T-helper 1 cell treated with Interleukin-12 subunit alpha and Interleukin-12 subunit beta and Interleukin-4 antibody, amounts not matched to agents 30 ng/mL and 1 ng/mL, for 36 hours (primary cell): ENCODE data around the gene ADCYAP1R1. TPM values are rescaled to one million over a fixed set of nuclear protein-coding genes. Genes with fewer than 3 reads are reported as not detected.

Experiments
- intact Hi-C: fragments of 100-400 bp; cut with micrococcal nuclease; formaldehyde crosslinking; loops from one replicate; pipeline ENCODE4 v1.15.1; 2024
- total RNA-seq: library from RNA; stranded (reverse); gene quantifications from 2 replicates; pipeline ENCODE4 v1.2.3, GENCODE V29; 2022

Gene ADCYAP1R1
- not detected in 2 replicates for total RNA-seq

DNA sequence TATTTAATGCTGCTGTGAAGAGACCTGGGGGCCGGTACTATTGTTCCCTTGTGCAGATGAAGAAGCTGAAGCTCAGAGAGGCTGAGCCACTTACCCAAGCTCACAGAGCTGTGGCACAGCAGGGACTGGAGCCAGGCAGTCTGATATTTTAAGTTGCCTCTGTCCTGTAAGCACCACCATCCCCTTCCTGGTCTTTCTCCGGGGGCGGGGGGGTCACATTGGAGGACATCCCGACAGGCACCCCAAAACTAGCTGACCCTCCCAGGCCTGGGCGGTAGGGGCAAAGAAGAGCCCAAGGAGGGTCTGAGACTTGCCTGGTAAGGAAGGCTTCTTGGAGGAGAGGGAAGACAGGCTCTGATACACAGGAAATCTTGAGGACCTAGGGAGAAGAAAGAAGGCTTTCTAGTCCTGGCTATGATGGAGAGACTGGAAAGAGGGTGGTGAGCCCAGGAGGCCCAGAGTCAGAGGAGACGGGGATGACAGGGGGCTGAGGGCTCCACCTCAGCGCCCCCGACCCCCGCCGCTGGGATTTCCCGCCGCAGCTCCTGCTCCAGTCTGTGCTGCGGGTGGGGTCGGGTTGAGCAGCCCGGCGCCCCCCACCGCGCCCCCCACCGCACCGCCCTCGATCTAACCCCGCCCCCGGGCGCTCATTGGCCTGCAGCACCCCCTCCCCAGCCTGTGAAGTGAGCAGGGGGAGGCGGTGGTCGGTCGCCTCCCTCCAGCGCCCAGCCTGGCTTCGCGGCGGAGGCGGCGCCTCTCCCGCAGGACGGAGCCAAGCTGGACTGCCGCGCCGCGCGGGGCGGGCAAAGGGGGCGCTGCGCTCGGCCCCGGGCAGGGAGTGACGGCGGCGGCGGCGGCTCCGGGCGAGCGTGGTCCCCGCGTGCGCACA lies at the start of gene ADCYAP1R1:
Gene ADCYAP1R1 (plus strand): TSS at position 711 of the 889 bp plus-strand sequence. CDS start 10,957 bp downstream, outside the sequence.
- intact Hi-C loops = no loop called here

DNA sequence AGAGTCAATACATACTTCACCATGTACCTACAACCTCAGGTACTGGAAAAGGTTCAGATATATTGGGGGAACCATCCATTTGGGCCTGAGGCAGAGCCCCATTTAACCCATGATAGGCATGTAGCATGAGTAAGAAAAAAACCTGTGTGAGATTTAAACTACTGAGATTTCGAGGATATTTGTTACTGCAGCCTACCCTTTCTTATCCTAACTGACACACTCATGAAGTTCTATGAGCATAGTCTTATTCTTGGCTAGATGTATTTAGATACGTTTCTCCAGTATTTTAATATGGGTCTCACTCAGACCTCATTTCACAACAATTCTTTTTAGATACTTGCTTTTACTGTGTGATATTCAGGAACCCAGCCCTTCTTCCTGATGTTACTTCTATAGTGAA lies 49.0 kb upstream of the ADCYAP1R1 start:
- intact Hi-C loops = no loop called here

DNA sequence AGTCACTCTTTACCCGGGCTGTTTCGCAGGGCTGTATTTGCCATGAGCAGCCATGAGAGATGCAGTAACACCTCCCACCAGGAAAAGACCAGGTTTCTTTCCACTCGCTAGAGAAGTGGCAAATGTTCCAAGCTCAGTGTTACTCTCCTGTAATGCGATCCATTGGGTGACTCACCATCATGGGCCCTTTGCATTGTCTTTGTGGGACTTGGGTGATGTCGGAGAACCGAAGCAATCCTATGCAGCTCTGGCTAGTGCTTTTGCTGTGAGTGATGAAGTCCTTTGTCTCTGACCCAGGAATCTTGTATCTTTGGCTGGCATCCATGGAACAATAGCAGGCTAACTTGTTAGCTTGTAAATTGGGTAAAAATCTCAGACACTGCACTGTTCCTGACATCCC lies 48.4 kb upstream of the ADCYAP1R1 start:
- intact Hi-C loops = no loop called here

DNA sequence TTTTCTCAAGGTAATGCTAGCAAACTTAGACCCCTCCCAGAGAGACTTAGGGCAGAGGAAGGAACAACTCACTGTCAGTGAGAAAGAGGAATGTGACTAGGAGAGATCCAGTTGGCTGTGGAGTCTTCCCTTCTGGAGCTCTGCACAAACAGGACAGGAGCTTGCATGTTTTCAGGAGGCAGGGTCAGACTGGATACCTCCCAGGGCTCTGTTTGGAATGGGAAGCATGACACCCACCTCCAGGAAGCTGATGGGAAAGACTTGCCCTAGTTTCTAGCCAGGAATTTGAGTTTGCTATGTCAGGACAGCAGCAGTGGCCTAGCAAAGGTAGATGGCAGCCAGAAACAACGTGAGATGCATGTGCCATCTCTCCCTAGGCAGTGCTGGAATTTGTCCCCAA lies 47.7 kb upstream of the ADCYAP1R1 start:
- intact Hi-C loops = no loop called here

DNA sequence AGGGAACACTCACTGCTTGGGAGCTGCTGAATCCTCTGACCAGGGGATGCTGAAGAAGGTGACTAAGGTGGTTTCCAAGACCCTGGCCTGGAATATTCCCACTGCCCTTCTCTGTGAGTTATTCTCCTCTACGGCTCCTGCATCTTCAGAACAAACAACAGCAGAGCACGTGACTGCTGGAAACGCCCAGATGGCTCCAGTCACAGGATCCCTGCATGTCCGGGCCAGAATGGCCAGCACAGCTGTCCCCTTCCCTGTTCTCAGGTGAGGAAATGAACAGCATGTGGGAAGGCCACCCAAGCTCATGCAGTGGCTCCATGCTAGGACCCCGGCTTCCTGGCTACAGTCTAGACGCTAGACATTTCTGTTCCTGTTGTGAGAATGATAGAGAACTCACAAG lies 45.3 kb upstream of the ADCYAP1R1 start:
- intact Hi-C loops = no loop called here

DNA sequence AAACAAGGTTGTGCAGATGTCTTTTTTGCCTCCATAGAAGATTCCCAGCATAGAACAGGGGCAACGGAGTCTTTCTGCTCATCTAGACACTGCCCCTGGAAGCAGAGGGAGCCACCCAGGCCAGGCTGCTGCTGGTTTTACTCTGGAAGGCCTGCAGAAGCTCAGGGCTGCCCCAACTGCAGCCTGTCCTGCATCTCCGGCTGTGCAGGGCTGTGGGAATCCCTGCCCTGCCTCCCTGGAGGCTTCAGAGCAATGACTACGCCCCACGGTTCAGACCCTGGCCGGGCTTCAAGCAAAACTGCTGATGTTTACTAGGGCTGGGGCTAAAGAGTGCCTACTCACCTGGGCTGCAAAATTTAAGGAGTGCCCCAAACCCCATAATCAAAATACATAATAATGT lies 44.5 kb upstream of the ADCYAP1R1 start:
- intact Hi-C loops = no loop called here

DNA sequence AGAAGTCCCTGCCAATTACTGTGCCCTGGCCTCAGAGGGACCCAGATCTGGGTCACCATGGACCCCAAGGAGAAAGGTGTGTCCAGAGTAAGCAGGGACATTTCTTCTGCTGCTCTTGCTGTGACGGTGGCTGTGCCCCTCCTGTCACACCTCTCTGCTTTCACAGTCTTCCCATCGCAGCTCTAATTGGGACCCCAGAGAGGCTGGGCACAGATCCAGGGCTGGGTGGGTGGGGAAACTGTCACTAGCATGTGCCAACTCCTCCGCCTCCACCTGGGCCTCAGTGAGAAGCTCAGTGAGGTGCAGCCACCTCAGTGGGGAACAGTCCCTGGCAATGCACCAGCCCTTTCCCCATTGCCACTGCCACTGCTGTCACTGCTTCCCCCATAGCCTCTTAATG lies 37.3 kb upstream of the ADCYAP1R1 start:
- intact Hi-C loops = no loop called here

DNA sequence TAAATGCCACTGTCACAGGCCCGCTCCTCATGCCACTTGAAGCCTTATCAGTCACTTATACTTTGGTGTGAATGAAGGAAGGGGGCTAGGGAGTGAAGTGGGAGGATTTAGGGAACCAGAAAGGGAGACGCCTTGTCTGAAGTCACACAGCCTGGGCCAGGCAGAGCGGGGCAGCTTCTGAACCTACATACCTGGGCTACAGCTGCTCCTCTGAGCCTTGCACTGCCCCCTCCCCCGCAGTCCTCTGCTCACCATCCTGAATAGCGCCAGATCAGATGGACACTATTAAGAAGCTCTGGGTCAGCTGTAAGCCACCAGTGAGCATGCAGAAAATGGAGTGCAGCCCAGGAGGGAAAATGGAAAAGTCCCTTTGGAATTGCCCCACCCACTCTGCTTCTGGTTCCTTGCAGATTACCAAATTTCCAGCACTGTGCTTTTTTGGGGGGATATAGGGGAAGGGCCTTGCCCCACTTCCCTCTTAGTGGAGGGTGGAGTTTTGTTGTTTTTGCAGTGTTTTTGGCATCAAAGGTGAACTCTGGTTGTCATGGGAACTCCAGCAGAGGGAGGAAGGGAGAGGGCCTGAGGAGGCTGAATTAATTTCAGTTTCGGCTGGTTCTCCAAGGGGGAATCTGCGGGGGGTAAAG lies 35.0 kb upstream of the ADCYAP1R1 start:
- intact Hi-C loops = no loop called here

DNA sequence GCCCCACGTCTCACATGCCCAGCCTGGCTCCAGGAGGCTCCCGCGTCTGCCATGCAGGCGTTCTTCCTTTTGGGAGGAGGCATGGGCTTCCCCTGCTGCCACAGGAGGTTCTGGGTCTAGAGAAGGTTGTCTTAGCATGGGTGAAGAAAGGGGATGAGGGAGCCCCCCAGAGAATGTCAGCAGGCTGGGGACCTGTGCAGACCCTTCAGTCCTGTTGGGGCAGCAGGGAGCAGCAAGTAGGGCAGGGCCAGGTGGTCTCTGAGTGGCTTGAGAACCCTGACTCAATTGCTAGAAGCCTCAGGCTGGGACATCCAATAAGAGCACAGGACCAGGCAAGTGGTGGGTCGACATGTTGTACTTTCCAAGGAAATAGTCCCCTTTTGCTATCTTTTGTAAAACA lies 34.4 kb upstream of the ADCYAP1R1 start:
- intact Hi-C loops = no loop called here

DNA sequence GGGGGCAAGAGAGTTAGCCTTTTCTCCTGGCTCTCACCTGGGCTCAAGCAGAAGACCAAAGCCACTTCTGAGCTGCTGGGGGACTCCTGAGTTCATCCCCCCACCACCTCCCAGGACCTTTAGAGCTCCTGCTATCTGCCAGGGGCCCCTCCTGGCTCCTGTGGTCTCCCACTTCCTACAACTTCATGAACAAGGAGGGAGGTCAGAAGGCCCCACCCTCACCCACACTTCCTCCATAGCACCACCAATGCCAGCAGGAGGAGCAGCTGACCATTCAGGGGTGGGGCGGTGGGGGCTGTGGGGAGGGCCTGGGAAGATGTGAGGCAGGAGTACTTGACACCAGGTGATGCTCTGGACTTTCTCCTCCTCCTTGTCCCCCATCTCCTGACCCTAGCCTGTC lies 32.6 kb upstream of the ADCYAP1R1 start:
- intact Hi-C loops = no loop called here

DNA sequence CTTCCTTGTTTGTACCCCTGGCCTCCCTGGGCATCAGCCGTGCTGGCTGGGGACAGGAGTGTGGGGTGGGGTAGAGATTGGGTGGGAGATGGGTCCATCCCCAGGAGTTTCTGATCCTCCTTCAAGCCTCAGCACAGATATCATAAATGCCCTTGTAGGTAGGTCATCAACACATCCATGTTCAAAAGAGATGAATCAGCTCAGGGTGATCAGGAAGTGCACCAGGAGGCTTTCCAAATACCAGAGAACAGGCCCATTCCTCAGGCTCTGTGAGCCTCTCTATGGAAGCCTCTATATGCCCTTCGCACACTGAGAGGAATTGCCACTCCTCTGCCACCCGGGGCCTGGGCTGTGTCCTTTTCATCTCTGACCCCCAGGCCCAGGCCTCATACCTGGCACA lies 31.9 kb upstream of the ADCYAP1R1 start:
- intact Hi-C loops = no loop called here

DNA sequence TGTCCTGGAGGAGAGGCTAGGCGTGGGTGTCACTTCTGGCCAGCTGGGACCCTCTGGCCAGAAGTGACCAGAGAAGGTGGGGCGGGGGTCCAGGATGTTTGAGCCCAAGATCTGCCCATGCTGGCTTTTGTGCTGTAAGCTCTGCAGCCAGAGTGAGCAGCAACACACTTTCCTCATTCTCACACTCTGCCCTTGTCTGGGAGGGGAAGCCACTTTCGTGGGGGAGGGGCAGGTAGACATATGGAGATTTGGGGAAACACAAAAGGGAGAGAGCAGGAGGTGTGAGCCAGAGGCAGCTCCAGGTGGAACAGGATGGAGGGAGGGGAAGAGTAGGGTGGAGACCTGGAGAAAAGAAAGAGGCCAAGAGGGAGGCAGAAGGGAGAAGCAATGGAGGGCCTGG lies 31.5 kb upstream of the ADCYAP1R1 start:
- intact Hi-C loops = no loop called here

DNA sequence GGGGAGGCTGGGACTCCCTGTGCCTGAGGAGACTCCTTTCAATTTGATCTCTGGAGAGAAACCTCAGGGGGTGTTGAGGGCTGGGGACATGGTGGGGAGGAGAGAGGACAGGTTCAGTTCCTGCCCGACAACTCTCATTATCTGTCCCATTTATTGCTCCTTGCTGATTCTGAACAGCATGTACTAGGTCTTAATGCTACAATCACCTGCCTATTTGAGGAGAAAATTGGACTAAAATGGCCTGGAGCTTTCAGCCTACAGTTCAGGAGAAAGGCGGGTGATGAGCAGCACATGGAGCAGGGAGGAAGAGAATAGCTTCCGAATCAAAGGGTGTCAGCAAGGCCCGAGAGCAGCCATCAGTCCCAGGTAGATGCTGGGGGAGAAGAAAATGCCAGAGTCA lies 30.0 kb upstream of the ADCYAP1R1 start:
- intact Hi-C loops = no loop called here

DNA sequence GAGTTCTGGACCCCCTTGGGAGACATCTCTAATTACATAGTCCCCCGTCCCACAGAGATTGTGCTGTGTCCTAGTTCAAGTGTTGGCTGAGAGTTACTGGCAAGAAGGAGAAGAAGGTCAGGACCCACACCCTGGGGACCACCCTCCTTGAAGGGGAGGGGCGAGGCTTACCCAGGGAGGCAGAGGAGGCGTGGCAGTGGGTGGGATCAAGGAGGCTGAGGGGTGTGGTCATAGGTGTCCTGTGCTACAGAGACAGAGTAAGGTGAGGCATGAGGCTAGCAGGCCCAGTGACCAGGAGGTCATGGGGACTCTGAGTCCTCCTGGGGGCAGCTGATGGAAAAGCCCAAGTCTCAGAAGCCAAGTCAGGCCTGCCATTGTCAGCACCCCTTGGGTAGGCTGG lies 29.4 kb upstream of the ADCYAP1R1 start:
- intact Hi-C loops = no loop called here

DNA sequence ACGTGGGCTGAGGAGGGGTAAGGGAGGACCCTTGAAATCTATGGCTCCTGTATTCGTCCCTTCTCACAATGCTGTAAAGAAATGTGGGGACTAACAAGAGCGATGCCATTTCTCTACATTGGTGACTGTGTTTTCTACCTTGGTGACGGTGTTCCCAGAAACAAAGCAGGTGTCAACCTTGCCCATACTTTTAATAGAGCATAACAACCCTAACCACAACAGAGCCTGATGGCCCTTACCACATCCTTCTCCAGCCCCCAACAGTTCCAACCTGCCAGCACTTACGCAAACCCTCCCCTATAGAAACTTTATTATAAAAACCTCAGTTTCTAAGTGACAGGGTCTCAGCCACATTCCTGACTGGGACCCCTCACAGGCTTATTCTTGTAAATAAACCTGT lies 28.2 kb upstream of the ADCYAP1R1 start:
- intact Hi-C loops = no loop called here

DNA sequence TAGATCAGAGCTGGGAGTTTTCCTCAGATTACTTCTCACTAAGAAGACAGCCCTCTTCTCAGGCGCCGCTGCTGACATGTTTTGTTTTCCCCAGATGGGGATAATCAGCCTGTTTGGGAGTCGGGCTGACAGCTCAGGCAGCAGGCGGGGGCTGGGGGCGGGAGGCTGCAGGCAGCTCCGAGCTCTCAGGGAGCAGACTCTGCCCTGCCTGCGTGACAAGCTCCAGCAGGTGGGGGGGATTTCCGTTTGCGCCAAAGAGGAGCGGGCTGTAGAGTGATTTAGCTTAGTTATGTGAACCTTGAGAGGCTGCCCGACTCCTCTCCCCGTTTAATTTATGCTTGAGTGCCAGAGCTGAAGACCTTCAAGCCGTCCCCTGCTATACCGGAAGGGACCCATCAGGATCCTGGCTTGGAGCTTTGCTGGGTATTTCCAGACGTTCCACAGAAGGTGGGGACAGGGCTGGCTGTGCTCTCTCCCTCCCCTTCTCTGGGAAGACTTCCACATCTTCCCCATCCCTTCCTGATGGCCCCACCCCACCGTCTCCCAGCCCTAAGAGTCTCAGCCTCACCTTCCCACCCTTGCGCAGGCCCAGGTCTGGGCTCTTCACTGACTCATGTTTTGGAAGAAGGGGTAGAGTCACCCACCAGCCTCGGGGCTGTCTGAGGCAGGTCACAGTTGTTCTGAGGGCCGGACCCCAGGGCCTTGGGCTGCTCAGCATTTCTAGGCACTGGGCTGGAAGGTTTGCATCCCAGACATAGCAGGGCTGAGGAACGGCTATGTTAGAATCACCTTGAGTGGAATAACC lies 24.7 kb upstream of the ADCYAP1R1 start:
- intact Hi-C loops = no loop called here

DNA sequence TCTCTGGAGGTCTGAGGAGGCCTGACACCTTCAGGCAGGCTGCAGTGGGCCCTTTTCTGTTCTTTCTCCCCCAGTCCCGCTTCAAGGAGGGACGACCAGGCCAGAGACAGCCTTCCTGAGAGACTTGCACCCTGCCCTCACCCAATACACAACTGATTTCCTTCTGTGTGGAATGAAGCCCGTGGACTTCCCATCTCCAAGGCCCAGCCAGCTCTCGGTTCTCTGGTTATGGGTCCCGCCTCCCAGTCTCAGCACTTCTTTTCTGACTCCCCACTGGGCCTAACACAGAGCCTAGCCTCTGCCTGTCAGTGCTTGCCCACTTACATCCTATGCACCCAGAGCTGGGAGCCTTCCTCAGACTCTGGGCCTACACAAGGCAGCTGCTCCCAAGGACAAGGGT lies 24.1 kb upstream of the ADCYAP1R1 start:
- intact Hi-C loops = no loop called here

DNA sequence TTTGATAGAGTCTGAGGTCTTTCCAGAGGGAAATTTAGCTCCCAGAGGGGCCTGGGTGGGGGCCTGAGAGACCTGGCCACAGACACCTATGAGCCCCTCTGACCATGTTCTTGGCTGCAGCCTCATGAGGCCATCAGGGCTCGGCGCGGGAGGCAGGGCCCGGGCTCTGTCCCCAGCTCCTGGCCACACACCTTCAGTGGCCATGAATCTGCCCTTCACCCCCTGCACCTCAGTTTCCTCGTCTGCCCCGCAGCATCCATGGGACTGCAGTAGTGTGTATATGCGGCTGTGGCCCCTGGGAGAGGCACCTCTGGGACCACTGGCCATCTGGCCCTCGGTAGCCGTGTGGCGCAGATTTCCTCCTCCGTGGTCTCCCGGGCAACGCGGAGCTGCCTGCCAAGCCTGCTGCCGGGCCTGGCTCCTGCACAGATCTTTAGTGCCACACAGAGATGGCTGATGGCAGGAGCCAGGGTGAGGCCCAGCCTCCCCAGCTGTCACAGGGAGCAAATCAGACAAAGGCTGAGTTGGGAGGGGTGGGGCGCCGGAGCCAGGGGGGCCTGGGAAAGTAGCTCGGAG lies 23.6 kb upstream of the ADCYAP1R1 start:
- intact Hi-C loops = no loop called here

DNA sequence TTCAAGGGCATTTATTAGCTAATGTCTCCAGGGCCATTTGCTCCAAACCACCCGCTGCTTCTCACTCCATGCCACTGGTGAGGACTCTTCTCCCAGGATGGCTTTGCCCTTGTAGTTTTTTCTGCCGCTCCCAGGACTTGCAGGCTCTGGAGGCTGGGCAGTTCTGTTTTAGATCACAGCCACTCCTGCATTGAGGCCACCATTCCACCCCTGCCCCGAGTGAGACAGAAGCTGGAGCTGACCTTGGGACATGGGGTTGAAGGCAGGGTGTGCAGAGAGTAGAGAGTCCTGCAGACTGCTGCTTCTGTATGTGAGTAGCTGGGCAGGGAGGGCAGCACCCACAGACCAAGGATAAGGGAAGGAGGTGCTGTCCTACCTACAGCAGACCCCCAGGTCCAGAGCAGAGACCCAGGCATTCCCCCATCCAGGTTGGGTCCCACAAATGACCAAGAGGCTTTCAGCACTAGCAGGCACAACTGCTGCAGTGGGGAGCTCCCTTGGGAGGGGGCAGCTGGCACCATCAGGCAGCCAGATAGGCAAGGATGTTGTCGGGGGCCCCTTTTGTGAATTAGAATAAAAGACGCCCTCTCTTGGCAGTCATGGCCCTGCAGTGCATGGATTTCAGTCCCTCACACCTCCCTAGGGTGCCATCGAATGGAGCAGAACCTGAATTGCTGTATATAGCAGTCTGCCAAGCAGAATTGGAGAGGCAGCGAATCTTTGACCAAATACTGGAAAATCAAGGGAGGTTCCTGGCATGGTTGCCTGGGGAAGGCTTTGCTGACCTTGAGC lies 22.7 kb upstream of the ADCYAP1R1 start:
- intact Hi-C loops = no loop called here

DNA sequence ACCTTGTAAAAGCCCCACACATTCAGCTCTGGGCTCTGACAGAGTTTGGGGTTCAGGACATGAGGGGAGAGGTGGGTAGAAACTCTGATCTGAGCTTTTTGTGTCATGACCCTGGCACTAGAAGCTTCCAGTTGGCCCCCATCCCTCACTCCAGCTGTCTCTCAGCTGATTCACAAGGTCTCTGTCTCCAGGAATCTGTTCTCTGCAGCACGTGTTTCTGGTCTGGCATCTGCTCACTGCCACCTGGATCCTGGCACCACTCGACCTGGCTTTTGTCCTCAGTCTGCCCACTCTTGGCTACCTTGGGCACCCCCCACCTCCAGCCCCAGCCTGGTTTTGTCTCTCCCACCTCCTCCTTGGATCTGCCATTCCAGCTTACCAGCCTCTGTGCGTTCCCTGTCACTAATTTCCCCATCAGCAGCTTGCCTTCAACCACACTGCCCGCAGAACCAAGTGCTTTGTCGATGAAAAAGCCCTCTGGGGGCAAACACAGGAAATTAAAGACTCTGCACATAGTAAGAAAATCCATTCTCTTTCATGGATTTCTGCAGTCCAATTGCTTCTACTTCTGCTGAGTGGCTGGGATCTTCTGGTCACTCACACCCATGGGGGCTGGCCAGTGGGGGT lies 18.3 kb upstream of the ADCYAP1R1 start:
- intact Hi-C loops = no loop called here
